ENCODE results near the gene CCNG1. TPM values are rescaled to one million over a fixed set of nuclear protein-coding genes. Genes with fewer than 3 reads are reported as not detected.
"Not testable (repeated sequence)": the region's sequence is repeated elsewhere in the genome, so short reads cannot be mapped to it uniquely, and the experiment has no call there.

The CCNG1 gene
- 95.1 and 173 TPM in 2 replicates for total RNA-seq

- H3K27me3 ChIP-seq (ENCODE audit: control insufficient read depth, insufficient read depth, low read length) = no peaks in the 10 kb centered on the region
- FAIRE-seq = peak; percentile 75
- H3K36me3 ChIP-seq (ENCODE audit: control insufficient read depth, insufficient read depth, low read length) = peaks cover 7% of the 10 kb centered on the region
- no peak for TF ChIP-seq CTCF (IDR thresholded peaks at IDR 0.05; ENCODE audit: insufficient read depth, low read length, severe bottlenecking)
- peak within 1 kb of the TSS; percentile 91 for H3K4me3 ChIP-seq (ENCODE audit: low read depth, low read length)
- peak; percentile 92 for DNase-seq (ENCODE audit: low read depth)
These were observed at the start of gene CCNG1 for GRCh38 chr5:163437309-163438182. Gene CCNG1 (plus strand): TSS chr5:163437595. CDS start chr5:163439257, 1,662 bp downstream.

GRCh38 chr5:163395792-163396191 lies 41.6 kb upstream of the CCNG1 start:
- Histone ChIP-seq H3K27me3 (ENCODE audit: control insufficient read depth, insufficient read depth, low read length) (no peaks in the 10 kb centered on the region), H3K36me3 (ENCODE audit: control insufficient read depth, insufficient read depth, low read length) (no peaks in the 10 kb centered on the region), H3K4me3 (ENCODE audit: low read depth, low read length) (no peak overlapping the region)
- TF ChIP-seq CTCF (IDR thresholded peaks at IDR 0.05; ENCODE audit: insufficient read depth, low read length, severe bottlenecking) = no peak
- FAIRE-seq = no peak
- no peak for DNase-seq (ENCODE audit: low read depth)

- not testable (repeated sequence) for H3K4me3 ChIP-seq (ENCODE audit: low read depth, low read length); H3K36me3 ChIP-seq (ENCODE audit: control insufficient read depth, insufficient read depth, low read length); H3K27me3 ChIP-seq (ENCODE audit: control insufficient read depth, insufficient read depth, low read length); FAIRE-seq; DNase-seq (ENCODE audit: low read depth)
These were observed 40.5 kb upstream of the CCNG1 start for GRCh38 chr5:163396818-163397340.

GRCh38 chr5:163397354-163397753 lies 40.0 kb upstream of the CCNG1 start:
- no peak for TF ChIP-seq CTCF (IDR thresholded peaks at IDR 0.05; ENCODE audit: insufficient read depth, low read length, severe bottlenecking)
- H3K27me3 ChIP-seq (ENCODE audit: control insufficient read depth, insufficient read depth, low read length) = no peaks in the 10 kb centered on the region
- H3K36me3 ChIP-seq (ENCODE audit: control insufficient read depth, insufficient read depth, low read length) = no peaks in the 10 kb centered on the region
- H3K4me3 ChIP-seq (ENCODE audit: low read depth, low read length) = no peak overlapping the region
- FAIRE-seq = no peak
- DNase-seq (ENCODE audit: low read depth) = no peak

- FAIRE-seq (no peak), DNase-seq (ENCODE audit: low read depth) (no peak)
- TF ChIP-seq CTCF (IDR thresholded peaks at IDR 0.05; ENCODE audit: insufficient read depth, low read length, severe bottlenecking) = no peak
- H3K4me3 ChIP-seq (ENCODE audit: low read depth, low read length) = no peak overlapping the region
- no peaks in the 10 kb centered on the region for H3K36me3 ChIP-seq (ENCODE audit: control insufficient read depth, insufficient read depth, low read length)
- H3K27me3 ChIP-seq (ENCODE audit: control insufficient read depth, insufficient read depth, low read length) = no peaks in the 10 kb centered on the region
These were observed 37.5 kb upstream of the CCNG1 start for GRCh38 chr5:163399923-163400322.

- Histone ChIP-seq H3K27me3 (ENCODE audit: control insufficient read depth, insufficient read depth, low read length) (no peaks in the 10 kb centered on the region), H3K36me3 (ENCODE audit: control insufficient read depth, insufficient read depth, low read length) (no peaks in the 10 kb centered on the region), H3K4me3 (ENCODE audit: low read depth, low read length) (no peak overlapping the region)
- TF ChIP-seq CTCF (IDR thresholded peaks at IDR 0.05; ENCODE audit: insufficient read depth, low read length, severe bottlenecking) = no peak
- DNase-seq (ENCODE audit: low read depth) (no peak), FAIRE-seq (no peak)
These were observed 36.1 kb upstream of the CCNG1 start for GRCh38 chr5:163401271-163401670.

Data from bronchial epithelial cell (primary cell).